IMR-90 (cell line): ENCODE measurements around the gene PPP3CA.

Experiments
- BHLHE40 ChIP-seq: fragments of 150-350 bp; IDR thresholded peaks from 2 replicates; pipeline ENCODE4 v1.6.1; 2016; ENCODE audit warnings: mild to moderate bottlenecking, low read depth, low read length
- CEBPB ChIP-seq: IDR thresholded peaks from 2 replicates; pipeline ENCODE4 v1.6.1; 2012; ENCODE audit warnings: low read depth, low read length, improper control_type of control experiment
- CHD1 ChIP-seq: IDR thresholded peaks from 2 replicates; pipeline ENCODE4 v1.6.1; 2012; ENCODE audit warnings: low read depth, low read length, improper control_type of control experiment
- FOS ChIP-seq: fragments of 150-350 bp; IDR thresholded peaks from 2 replicates; pipeline ENCODE4 v1.6.1; 2016; ENCODE audit warnings: low read depth, low read length
- MAFK ChIP-seq: IDR thresholded peaks from 2 replicates; pipeline ENCODE4 v1.6.1; 2012; ENCODE audit warnings: low read depth, low read length, improper control_type of control experiment
- MAZ ChIP-seq: IDR thresholded peaks from 2 replicates; pipeline ENCODE4 v1.6.1; 2012; ENCODE audit warnings: low read depth, mild to moderate bottlenecking, low read length, improper control_type of control experiment, moderate library complexity, borderline replicate concordance
- MXI1 ChIP-seq: IDR thresholded peaks from 2 replicates; pipeline ENCODE4 v1.6.1; 2012; ENCODE audit warnings: low read depth, mild to moderate bottlenecking, low read length, moderate library complexity, borderline replicate concordance
- NFE2L2 ChIP-seq: fragments of 150-350 bp; IDR thresholded peaks from 2 replicates; pipeline ENCODE4 v1.6.1; 2016; ENCODE audit warnings: low read depth, mild to moderate bottlenecking, low read length
- POLR2A ChIP-seq: IDR thresholded peaks from 2 replicates; pipeline ENCODE4 v1.6.1; 2012; ENCODE audit warnings: mild to moderate bottlenecking, low read depth, low read length
- RCOR1 ChIP-seq: IDR thresholded peaks from 2 replicates; pipeline ENCODE4 v1.6.1; 2012; ENCODE audit warnings: mild to moderate bottlenecking, low read length, improper control_type of control experiment; ENCODE audit not compliant: insufficient replicate concordance
- RFX5 ChIP-seq: IDR thresholded peaks from 2 replicates; pipeline ENCODE4 v1.8.0; 2012; ENCODE audit warnings: low read depth, mild to moderate bottlenecking, low read length, moderate library complexity
- SMC3 ChIP-seq: fragments of 150-350 bp; IDR thresholded peaks from 2 replicates; pipeline ENCODE4 v1.6.1; 2016; ENCODE audit warnings: low read depth, mild to moderate bottlenecking, antibody characterized with exemption, low read length, moderate library complexity
- USF2 ChIP-seq: fragments of 150-350 bp; IDR thresholded peaks from 2 replicates; pipeline ENCODE4 v1.6.1; 2017; ENCODE audit warnings: mild to moderate bottlenecking, antibody characterized with exemption, low read length, low read depth
- TF ChIP-seq, protein P1 (sequence below): conservative IDR thresholded peaks from 2 replicates; pipeline ENCODE4 v1.5.1; 2012; ENCODE audit warnings: mild to moderate bottlenecking, low read depth, low read length, improper control_type of control experiment

DNA sequence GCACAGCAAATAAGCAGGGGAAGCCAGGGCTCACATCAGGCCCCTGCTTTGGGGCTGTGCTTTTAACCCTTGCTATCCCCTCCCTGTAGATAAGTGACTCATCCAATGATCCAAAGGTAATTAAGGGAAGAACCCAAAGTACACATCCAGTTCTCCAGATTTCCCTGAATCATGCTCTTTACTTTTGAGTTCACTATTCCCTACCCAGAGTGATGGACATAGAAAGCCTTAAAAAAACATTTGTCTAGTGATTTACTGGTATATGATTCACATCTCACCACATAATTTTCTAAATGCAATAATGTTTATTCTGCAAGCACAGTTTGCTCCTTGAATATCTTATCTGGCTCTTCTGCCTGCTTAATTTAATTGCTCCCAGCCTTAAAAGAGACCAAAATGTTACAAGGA, 136.2 kb downstream of the PPP3CA start:
- TF ChIP-seq MAFK (no peak), POLR2A (no peak), FOS (no peak), MAZ (no peak), SMC3 (no peak), CHD1 (no peak), USF2 (no peak), RCOR1 (no peak), BHLHE40 (no peak), MXI1 (no peak), NFE2L2 (no peak), CEBPB (no peak), RFX5 (no peak)
- TF ChIP-seq, protein P1, sequence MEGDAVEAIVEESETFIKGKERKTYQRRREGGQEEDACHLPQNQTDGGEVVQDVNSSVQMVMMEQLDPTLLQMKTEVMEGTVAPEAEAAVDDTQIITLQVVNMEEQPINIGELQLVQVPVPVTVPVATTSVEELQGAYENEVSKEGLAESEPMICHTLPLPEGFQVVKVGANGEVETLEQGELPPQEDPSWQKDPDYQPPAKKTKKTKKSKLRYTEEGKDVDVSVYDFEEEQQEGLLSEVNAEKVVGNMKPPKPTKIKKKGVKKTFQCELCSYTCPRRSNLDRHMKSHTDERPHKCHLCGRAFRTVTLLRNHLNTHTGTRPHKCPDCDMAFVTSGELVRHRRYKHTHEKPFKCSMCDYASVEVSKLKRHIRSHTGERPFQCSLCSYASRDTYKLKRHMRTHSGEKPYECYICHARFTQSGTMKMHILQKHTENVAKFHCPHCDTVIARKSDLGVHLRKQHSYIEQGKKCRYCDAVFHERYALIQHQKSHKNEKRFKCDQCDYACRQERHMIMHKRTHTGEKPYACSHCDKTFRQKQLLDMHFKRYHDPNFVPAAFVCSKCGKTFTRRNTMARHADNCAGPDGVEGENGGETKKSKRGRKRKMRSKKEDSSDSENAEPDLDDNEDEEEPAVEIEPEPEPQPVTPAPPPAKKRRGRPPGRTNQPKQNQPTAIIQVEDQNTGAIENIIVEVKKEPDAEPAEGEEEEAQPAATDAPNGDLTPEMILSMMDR: no peak
